OCI-LY1 (cell line): ENCODE results near the gene SFTPA2.

Source experiments
- EZH2 ChIP-seq: fragments of 200-600 bp; sonication (generic), shearing (Covaris generic); IDR thresholded peaks from 2 replicates; pipeline ENCODE4 v1.8.0; 2017; ENCODE audit warnings: borderline replicate concordance, mixed run types, mild to moderate bottlenecking, antibody characterized with exemption, low read length, moderate library complexity, mixed read lengths
- TF ChIP-seq, protein P1 (sequence below): fragments of 200-600 bp; sonication (generic), shearing (Covaris generic); IDR thresholded peaks from 2 replicates; pipeline ENCODE4 v1.5.1; 2017; ENCODE audit warnings: mild to moderate bottlenecking, antibody characterized with exemption, low read length, moderate library complexity, mixed read lengths

DNA sequence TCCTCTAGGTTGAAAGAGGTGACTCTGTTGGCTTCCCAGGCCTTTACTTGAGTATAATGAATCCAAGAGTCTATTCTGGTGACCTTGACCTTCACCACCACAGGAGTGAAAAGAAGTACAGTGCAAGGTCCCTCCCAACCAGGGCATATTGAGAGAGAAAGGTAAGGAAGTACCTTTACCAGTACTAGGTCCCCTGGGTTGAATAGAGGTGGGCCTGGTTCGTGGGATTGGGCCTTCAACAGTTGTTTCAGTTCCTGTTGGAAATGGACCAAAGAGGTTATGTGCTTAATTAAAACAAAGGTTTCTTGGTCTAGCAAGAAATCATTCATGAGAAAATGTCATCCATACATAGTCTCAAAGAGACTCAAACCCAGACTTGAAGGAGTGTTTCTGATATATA lies 44.1 kb upstream of the SFTPA2 start:
- TF ChIP-seq, protein P1, sequence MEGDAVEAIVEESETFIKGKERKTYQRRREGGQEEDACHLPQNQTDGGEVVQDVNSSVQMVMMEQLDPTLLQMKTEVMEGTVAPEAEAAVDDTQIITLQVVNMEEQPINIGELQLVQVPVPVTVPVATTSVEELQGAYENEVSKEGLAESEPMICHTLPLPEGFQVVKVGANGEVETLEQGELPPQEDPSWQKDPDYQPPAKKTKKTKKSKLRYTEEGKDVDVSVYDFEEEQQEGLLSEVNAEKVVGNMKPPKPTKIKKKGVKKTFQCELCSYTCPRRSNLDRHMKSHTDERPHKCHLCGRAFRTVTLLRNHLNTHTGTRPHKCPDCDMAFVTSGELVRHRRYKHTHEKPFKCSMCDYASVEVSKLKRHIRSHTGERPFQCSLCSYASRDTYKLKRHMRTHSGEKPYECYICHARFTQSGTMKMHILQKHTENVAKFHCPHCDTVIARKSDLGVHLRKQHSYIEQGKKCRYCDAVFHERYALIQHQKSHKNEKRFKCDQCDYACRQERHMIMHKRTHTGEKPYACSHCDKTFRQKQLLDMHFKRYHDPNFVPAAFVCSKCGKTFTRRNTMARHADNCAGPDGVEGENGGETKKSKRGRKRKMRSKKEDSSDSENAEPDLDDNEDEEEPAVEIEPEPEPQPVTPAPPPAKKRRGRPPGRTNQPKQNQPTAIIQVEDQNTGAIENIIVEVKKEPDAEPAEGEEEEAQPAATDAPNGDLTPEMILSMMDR, result no peak
- TF ChIP-seq EZH2, result no peak
